Fibroblast of the aortic adventitia (primary cell): ENCODE measurements around the gene SMG9. TPM values are rescaled to one million over a fixed set of nuclear protein-coding genes. Genes with fewer than 3 reads are reported as not detected.

Experiments used
- DNase-seq: peaks from one replicate; pipeline ENCODE4 v3.0.0-alpha.2; 2010; ENCODE audit warnings: low read depth
- H3K4me3 ChIP-seq: 2 replicates; pipeline ENCODE4 v1.5.1; 2011; ENCODE audit warnings: low read depth, mild to moderate bottlenecking, control low read depth, low read length, moderate library complexity
- CTCF ChIP-seq: IDR thresholded peaks from 2 replicates; pipeline ENCODE4 v1.5.1; 2011; ENCODE audit warnings: mild to moderate bottlenecking, low read length, control low read depth, inconsistent platforms; ENCODE audit not compliant: insufficient read depth
- total RNA-seq: library from RNA; depleted of rRNA; stranded (reverse); fragments of >200 nt; gene quantifications from 2 replicates; pipeline ENCODE4 v1.2.3, GENCODE V29; 2012; ENCODE audit warnings: low replicate concordance

Gene SMG9
- total RNA-seq, 1 donor = 25.0 TPM

- no peak for DNase-seq
- H3K4me3 ChIP-seq = no peak overlapping the region
- no peak for TF ChIP-seq CTCF
These were observed 34.8 kb downstream of the SMG9 start for GRCh38 chr19:43719918-43720317.

GRCh38 chr19:43719378-43719868 lies 35.3 kb downstream of the SMG9 start:
- no peak for TF ChIP-seq CTCF
- DNase-seq = no peak
- no peak overlapping the region for H3K4me3 ChIP-seq

GRCh38 chr19:43718627-43719377 lies 36.0 kb downstream of the SMG9 start:
- no peak for TF ChIP-seq CTCF

GRCh38 chr19:43715776-43716175 lies 39.0 kb downstream of the SMG9 start, which contains the start of gene IRGC:
TSS of gene IRGC (plus strand) at chr19:43716076. CDS start at chr19:43718559, 2,483 bp downstream.
- no peak within 1 kb of the TSS for H3K4me3 ChIP-seq
- no peak for DNase-seq
- no peak for TF ChIP-seq CTCF

More at GRCh38 chr19:43718627-43719377, 36.0 kb downstream of the SMG9 start:
- DNase-seq = no peak
- H3K4me3 ChIP-seq = no peak overlapping the region

- no peak for DNase-seq
- no peak overlapping the region for H3K4me3 ChIP-seq
- TF ChIP-seq CTCF = no peak
These were observed 41.6 kb downstream of the SMG9 start for GRCh38 chr19:43713208-43713607.

GRCh38 chr19:43711751-43712355 lies 42.9 kb downstream of the SMG9 start:
- no peak for DNase-seq
- TF ChIP-seq CTCF = no peak
- no peak overlapping the region for H3K4me3 ChIP-seq
